HFF-Myc (cell line): ENCODE data around the gene TMEFF2.

Source experiments
- DNase-seq: peaks from one replicate; pipeline ENCODE4 v3.0.0-alpha.2; 2011; ENCODE audit warnings: low read depth; ENCODE audit errors: extremely low read depth
- H3K4me3 ChIP-seq: replicated peaks from 2 replicates; pipeline ENCODE4 v1.5.1; 2011; ENCODE audit warnings: low read depth, mild to moderate bottlenecking, control low read depth, low read length
- TF ChIP-seq, protein P1 (sequence below): IDR thresholded peaks from 2 replicates; pipeline ENCODE4 v1.5.1; 2012; ENCODE audit warnings: mild to moderate bottlenecking, low read depth, low read length, control low read depth; ENCODE audit errors: missing control alignments

TMEFF2 gene

DNA sequence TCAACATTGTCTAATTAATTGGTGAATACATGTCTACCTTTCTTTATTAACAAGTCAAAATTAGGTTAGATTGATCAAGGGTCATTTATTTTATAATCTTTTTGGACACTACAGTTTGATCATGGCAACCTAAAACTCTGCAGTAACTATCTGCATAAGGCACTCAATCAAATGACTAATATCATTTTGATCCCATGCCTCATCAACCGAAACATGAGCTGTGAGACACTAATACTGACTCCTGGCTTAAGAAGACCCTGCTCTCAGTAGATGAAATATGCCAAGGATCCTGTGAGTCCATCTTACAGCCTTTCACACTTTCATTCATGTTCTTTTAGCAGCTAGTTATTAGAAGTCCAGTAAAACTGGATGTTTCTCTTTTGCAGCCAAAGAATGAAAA, 178.5 kb downstream of the TMEFF2 start:
- DNase-seq, result no peak
- no peak overlapping the region for H3K4me3 ChIP-seq
- TF ChIP-seq, protein P1, sequence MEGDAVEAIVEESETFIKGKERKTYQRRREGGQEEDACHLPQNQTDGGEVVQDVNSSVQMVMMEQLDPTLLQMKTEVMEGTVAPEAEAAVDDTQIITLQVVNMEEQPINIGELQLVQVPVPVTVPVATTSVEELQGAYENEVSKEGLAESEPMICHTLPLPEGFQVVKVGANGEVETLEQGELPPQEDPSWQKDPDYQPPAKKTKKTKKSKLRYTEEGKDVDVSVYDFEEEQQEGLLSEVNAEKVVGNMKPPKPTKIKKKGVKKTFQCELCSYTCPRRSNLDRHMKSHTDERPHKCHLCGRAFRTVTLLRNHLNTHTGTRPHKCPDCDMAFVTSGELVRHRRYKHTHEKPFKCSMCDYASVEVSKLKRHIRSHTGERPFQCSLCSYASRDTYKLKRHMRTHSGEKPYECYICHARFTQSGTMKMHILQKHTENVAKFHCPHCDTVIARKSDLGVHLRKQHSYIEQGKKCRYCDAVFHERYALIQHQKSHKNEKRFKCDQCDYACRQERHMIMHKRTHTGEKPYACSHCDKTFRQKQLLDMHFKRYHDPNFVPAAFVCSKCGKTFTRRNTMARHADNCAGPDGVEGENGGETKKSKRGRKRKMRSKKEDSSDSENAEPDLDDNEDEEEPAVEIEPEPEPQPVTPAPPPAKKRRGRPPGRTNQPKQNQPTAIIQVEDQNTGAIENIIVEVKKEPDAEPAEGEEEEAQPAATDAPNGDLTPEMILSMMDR, result no peak

DNA sequence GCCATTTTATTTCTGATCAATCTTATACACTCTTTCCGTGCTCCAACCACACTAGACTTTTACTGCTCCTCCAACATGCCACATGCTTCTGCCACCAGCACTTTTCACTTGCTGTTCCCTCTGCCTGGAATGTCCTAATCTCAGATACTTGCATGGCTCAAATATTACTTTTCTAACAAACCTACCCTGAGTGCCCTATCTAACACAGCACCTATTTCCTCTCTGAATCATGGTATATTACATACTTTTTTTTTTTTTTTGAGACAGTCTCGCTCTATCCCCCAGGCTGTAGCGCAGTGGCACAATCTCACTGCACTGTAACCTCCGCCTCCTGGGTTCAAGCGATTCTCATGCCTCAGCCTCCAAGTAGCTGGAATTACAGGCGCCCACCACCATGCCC, 181.5 kb downstream of the TMEFF2 start:
- no peak for DNase-seq
- no peak overlapping the region for H3K4me3 ChIP-seq
- TF ChIP-seq, protein P1, result no peak

- TF ChIP-seq, protein P1, result no peak
- no peak overlapping the region for H3K4me3 ChIP-seq
- DNase-seq, result no peak
These were observed 183.5 kb downstream of the TMEFF2 start for GRCh38 chr2:192011196-192011595.

DNA sequence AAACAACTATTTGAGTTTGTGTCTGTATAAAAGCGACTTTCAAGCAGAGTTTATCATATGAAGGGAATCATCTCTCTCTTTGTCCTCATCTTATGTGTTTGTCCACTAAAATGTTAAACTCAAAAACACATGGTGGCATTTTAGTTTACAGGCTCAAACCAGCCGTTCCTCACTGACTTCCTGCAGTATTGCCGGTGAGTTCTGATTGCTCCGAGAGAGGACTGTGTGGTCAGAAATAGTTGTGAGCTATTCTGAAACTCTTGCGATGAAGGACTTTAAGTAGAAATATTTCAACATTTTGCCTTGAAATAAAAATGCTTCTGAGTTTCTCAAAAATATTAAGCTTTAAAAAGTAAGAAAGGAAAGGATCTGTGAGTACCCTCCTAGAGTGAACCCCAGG, 184.7 kb downstream of the TMEFF2 start:
- DNase-seq, result no peak
- TF ChIP-seq, protein P1, result no peak
- no peak overlapping the region for H3K4me3 ChIP-seq

- DNase-seq, result no peak
- TF ChIP-seq, protein P1, result no peak
- no peak overlapping the region for H3K4me3 ChIP-seq
These were observed 187.0 kb downstream of the TMEFF2 start for GRCh38 chr2:192007581-192008228.

GRCh38 chr2:192005211-192005610, 189.5 kb downstream of the TMEFF2 start:
- no peak for DNase-seq

More at GRCh38 chr2:192005211-192005610, 189.5 kb downstream of the TMEFF2 start:
- no peak overlapping the region for H3K4me3 ChIP-seq
- TF ChIP-seq, protein P1, result no peak
